Measurements from ENCODE around the gene TLE2. TPM values are rescaled to one million over a fixed set of nuclear protein-coding genes. Genes with fewer than 3 reads are reported as not detected.

Gene TLE2
- polyA plus RNA-seq, 2 of the 4 experiments (the other 2 are of a cell fraction), result 2.1 to 2.6 TPM

DNA sequence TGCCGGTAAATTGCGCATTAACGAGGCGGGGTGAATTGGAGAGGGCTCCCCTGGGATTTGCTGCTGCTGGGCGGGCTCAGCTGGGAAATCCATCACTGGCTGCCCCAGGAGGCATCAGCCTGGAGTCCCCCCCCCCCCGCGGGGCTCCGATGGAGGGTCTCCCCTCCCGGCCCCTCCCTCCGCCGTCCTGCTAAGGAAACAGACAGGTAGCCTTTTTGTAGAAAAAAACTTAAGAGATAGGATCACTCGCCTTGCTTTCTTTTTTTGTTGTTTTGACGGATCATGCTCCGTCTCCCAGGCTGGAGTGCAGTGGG is 44.9 kb downstream of the TLE2 start:
- no peak for TF ChIP-seq RNF2 (IDR thresholded peaks at IDR 0.05; ENCODE audit: borderline replicate concordance, low read depth)
- no peak for TF ChIP-seq POLR2AphosphoS2 (conservative IDR thresholded peaks at IDR 0.05; ENCODE audit: low read length)
- no peak for TF ChIP-seq FOXS1 (CRISPR knock-in tag; IDR thresholded peaks at IDR 0.05)
- TF ChIP-seq HOXB13 (CRISPR knock-in tag; IDR thresholded peaks at IDR 0.05; ENCODE audit: low read depth), result no peak
- no peak for TF ChIP-seq NPAS2 (CRISPR knock-in tag; IDR thresholded peaks at IDR 0.05; ENCODE audit: borderline replicate concordance)
- no peak for TF ChIP-seq CHD4 (IDR thresholded peaks at IDR 0.05; ENCODE audit: borderline replicate concordance)
- TF ChIP-seq JUN (IDR thresholded peaks at IDR 0.05), result no peak
- Histone ChIP-seq H3K9me3 (no peaks in the 10 kb centered on the region), H3K27ac (peak overlapping the region in 1 of 2 experiments; percentile 61; a peak in 2 of 6 replicates), H3K4me1 (no peaks in the 10 kb centered on the region), H3K4me3 (no peak overlapping the region), H3K4me2 (peak overlapping the region; percentile 53; the same call in 2 of the 3 replicates)
- 46% methylated on average over 9 of the region's 14 CpGs for WGBS (ENCODE audit: missing lambda C conversion rate)
- ChIA-PET POLR2A (no interaction called here), CTCF (no interaction called here)
- ATAC-seq, result no peak
- DNase-seq (ENCODE audit: low read depth in 1 of 2, low spot score in 1 of 2), result no peak
- no peak for FAIRE-seq

DNA sequence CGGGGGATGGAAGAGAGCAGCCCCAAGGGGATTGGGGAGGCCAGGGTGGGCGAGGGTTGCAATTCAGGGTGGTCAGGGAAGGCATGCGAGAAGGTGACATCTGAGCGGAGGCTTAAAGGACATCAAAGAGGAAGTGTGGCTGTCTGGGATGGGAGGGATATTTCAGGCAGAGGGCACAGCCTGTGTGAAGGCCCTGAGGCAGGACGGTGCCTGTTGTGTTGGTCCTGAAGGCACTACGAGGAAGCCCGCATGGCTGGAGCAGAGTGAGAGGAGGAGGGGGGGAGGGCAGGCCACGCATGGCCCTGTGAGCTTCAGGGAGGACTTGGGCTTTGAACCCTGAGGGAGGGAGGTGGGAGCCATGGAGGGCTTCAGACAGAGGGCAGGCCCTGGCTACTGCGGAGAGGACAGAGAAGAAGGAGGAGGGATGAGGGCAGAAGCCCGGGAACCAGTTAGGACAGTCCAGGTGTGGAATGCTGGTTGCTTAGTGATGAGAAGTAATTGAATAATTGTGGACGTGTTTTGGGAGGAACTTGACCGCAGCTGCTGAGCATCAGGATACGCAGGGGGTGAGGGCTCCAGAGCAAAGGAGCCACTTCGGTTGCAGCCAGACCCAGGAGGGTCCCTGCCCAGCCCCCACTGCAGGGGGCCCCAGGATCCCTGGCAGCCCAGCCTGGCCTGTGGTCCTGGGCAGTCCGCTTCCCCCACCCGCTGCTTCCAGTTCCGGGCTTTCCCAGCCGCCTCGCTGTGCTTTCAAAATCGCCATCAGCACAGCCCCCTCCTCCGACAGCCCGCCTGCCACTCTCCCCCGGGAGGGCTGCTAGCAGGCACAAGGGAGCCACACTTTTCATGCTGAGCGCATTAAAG is 45.5 kb downstream of the TLE2 start:
- TF ChIP-seq, protein P1, sequence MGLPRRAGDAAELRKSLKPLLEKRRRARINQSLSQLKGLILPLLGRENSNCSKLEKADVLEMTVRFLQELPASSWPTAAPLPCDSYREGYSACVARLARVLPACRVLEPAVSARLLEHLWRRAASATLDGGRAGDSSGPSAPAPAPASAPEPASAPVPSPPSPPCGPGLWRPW (IDR thresholded peaks at IDR 0.05), result no peak
- TF ChIP-seq ZFP36 (IDR thresholded peaks at IDR 0.05; ENCODE audit: borderline replicate concordance, partially characterized antibody) (peak; percentile 7), FOSB (CRISPR knock-in tag; IDR thresholded peaks at IDR 0.05) (no peak)
- H3K4me3 ChIP-seq, result no peak overlapping the region
- FAIRE-seq (no peak), ATAC-seq (peak; percentile 23 to 52; a peak in 3 of 6 replicates), DNase-seq (ENCODE audit: low read depth in 1 of 2, low spot score in 1 of 2) (no peak)
- H3K4me2 ChIP-seq, result peak overlapping the region; percentile 53; the same call in 2 of the 3 replicates
- CTCF ChIA-PET, result no interaction called here
- H3K9me3 ChIP-seq, result no peaks in the 10 kb centered on the region
- WGBS (ENCODE audit: missing lambda C conversion rate), result 65% methylated on average over 19 of the region's 24 CpGs
- peak overlapping the region in 1 of 2 experiments; percentile 61; a peak in 2 of 6 replicates for H3K27ac ChIP-seq
- POLR2A ChIA-PET, result no interaction called here
- no peaks in the 10 kb centered on the region for H3K4me1 ChIP-seq

DNA sequence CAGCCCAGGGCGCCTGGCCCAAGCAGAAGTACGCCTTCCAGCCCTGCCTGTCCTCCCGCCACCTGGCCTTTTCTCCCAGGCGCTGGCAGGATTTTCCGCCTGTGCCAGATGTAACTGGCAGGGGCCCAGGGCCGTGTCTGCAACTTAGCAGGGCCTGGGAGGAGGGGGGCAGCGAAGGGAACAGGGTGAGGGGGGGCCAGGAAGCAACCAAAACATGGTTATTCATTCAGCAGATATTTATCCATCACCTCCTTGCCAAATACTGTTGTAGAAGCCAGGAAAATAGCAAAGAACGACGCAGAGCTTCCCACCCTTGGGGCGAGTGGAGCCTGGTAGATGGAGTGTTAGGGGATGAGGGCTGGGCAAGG is 46.1 kb downstream of the TLE2 start:
- Histone ChIP-seq H3K4me2 (no peak overlapping the region), H3K27ac (peak overlapping the region in 1 of 2 experiments; percentile 24; a peak in 2 of 6 replicates), H3K4me1 (peaks cover 1% of the 10 kb centered on the region; the same call in 2 of the 3 replicates), H3K9me3 (no peaks in the 10 kb centered on the region), H3K4me3 (no peak overlapping the region)
- ATAC-seq, result peak; percentile 26 to 46; a peak in 3 of 6 replicates
- DNase-seq (ENCODE audit: low read depth in 1 of 2, low spot score in 1 of 2), result no peak
- TF ChIP-seq MYC (IDR thresholded peaks at IDR 0.05; ENCODE audit: borderline replicate concordance, low read length) (no peak), NFE2L2 (conservative IDR thresholded peaks at IDR 0.05; ENCODE audit: low read length) (no peak), HOXB13 (CRISPR knock-in tag; IDR thresholded peaks at IDR 0.05; ENCODE audit: low read depth) (no peak), PHF8 (IDR thresholded peaks at IDR 0.05; ENCODE audit: borderline replicate concordance, low read depth) (no peak)
- TF ChIP-seq, protein P2, sequence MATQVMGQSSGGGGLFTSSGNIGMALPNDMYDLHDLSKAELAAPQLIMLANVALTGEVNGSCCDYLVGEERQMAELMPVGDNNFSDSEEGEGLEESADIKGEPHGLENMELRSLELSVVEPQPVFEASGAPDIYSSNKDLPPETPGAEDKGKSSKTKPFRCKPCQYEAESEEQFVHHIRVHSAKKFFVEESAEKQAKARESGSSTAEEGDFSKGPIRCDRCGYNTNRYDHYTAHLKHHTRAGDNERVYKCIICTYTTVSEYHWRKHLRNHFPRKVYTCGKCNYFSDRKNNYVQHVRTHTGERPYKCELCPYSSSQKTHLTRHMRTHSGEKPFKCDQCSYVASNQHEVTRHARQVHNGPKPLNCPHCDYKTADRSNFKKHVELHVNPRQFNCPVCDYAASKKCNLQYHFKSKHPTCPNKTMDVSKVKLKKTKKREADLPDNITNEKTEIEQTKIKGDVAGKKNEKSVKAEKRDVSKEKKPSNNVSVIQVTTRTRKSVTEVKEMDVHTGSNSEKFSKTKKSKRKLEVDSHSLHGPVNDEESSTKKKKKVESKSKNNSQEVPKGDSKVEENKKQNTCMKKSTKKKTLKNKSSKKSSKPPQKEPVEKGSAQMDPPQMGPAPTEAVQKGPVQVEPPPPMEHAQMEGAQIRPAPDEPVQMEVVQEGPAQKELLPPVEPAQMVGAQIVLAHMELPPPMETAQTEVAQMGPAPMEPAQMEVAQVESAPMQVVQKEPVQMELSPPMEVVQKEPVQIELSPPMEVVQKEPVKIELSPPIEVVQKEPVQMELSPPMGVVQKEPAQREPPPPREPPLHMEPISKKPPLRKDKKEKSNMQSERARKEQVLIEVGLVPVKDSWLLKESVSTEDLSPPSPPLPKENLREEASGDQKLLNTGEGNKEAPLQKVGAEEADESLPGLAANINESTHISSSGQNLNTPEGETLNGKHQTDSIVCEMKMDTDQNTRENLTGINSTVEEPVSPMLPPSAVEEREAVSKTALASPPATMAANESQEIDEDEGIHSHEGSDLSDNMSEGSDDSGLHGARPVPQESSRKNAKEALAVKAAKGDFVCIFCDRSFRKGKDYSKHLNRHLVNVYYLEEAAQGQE (IDR thresholded peaks at IDR 0.05), result no peak
- TF ChIP-seq, protein P3, sequence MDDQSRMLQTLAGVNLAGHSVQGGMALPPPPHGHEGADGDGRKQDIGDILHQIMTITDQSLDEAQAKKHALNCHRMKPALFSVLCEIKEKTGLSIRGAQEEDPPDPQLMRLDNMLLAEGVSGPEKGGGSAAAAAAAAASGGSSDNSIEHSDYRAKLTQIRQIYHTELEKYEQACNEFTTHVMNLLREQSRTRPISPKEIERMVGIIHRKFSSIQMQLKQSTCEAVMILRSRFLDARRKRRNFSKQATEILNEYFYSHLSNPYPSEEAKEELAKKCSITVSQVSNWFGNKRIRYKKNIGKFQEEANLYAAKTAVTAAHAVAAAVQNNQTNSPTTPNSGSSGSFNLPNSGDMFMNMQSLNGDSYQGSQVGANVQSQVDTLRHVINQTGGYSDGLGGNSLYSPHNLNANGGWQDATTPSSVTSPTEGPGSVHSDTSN (IDR thresholded peaks at IDR 0.05), result no peak
- ChIA-PET POLR2A (no interaction called here), CTCF (no interaction called here)
- 69% methylated on average over 7 of the region's 10 CpGs for WGBS (ENCODE audit: missing lambda C conversion rate)
- no peak for FAIRE-seq

All from A549 (cell line).